A549 treated with AZD9567 at 1 μM for 4 hours (cell line): ENCODE data around the gene EPS8L3. TPM values are rescaled to one million over a fixed set of nuclear protein-coding genes. Genes with fewer than 3 reads are reported as not detected.

Experiments
- total RNA-seq: library from RNA; stranded (reverse); fragments of 200-300 nt; extraction: Qiagen RNA extraction; gene quantifications from 5 replicates; pipeline ENCODE4 v1.2.3, GENCODE V29; 2022; ENCODE audit not compliant: insufficient read depth

EPS8L3 gene
- 0.42 to 0.91 TPM (median 0.59 TPM) in 4 of 5 replicates, not detected in the other for total RNA-seq

GRCh38 chr1:109763646-109764415 lies at the start of gene EPS8L3:
Gene EPS8L3, minus strand, starts transcription at chr1:109763923. Its CDS starts 2,174 bp downstream, at chr1:109761749.

GRCh38 chr1:109740615-109741373 lies 22.9 kb downstream of the EPS8L3 start, which contains the start of gene GSTM3:
Gene GSTM3, minus strand, starts transcription at chr1:109741038. Its CDS starts 751 bp downstream, at chr1:109740287.

GRCh38 chr1:109711593-109712320 lies 52.0 kb downstream of the EPS8L3 start, which contains the start of gene GSTM5:
Gene GSTM5, plus strand, starts transcription at chr1:109712251. Its CDS starts 62 bp downstream, at chr1:109712313.

Other genes with a start within 250 kb of the EPS8L3 start
- gene GPR61, start 224.1 kb downstream of the EPS8L3 start, total RNA-seq = not detected in 5 replicates
- gene GNAI3, start 215.3 kb downstream of the EPS8L3 start, total RNA-seq = 4.7 to 7.1 TPM (median 5.4 TPM) in 5 replicates
- gene GNAT2, start 144.3 kb downstream of the EPS8L3 start, total RNA-seq = 0.15 TPM in 1 of 5 replicates, not detected in the others
- 15.4 to 25.4 TPM (median 22.5 TPM) in 5 replicates for gene AMPD2, start 144.1 kb downstream of the EPS8L3 start, total RNA-seq
- 9.1 to 15.8 TPM (median 9.5 TPM) in 5 replicates for gene GSTM4, start 107.8 kb downstream of the EPS8L3 start, total RNA-seq
- gene GSTM2, start 95.9 kb downstream of the EPS8L3 start, total RNA-seq = 3.3 to 4.9 TPM (median 3.8 TPM) in 5 replicates
- not detected in 5 replicates for gene GSTM1, start 76.1 kb downstream of the EPS8L3 start, total RNA-seq
- gene GSTM5, start 51.7 kb downstream of the EPS8L3 start, total RNA-seq = not detected in 5 replicates
- 23.3 to 36.3 TPM (median 24.1 TPM) in 5 replicates for gene GSTM3, start 22.9 kb downstream of the EPS8L3 start, total RNA-seq
- gene CSF1, start 146.9 kb upstream of the EPS8L3 start, total RNA-seq = 13.3 to 14.9 TPM (median 14.6 TPM) in 5 replicates
- 45.6 to 56.3 TPM (median 49.9 TPM) in 5 replicates for gene AHCYL1, start 220.8 kb upstream of the EPS8L3 start, total RNA-seq